ENCODE measurements around the gene FKBP11. TPM values are rescaled to one million over a fixed set of nuclear protein-coding genes. Genes with fewer than 3 reads are reported as not detected.
A peak's percentile ranks its signal among the peaks of the same experiment; 100 is the strongest.

The FKBP11 gene
- total RNA-seq, 1 experiment from 2014 or later = 83.2 TPM

- H3K4me1 Mint-ChIP-seq (ENCODE audit: low read depth, unreplicated experiment) = no peaks in the 10 kb centered on the region
- no peaks in the 10 kb centered on the region for H3K9me3 Mint-ChIP-seq (ENCODE audit: unreplicated experiment)
- no peak overlapping the region for H3K4me3 Mint-ChIP-seq (ENCODE audit: unreplicated experiment)
- peaks cover 63% of the 10 kb centered on the region for H3K36me3 Mint-ChIP-seq (ENCODE audit: insufficient read depth, unreplicated experiment)
- Histone ChIP-seq H3K9me3 (no peaks in the 10 kb centered on the region), H3K27me3 (replicated peaks; ENCODE audit: control insufficient read depth, insufficient read depth, low read length) (no peaks in the 10 kb centered on the region), H3K4me1 (no peaks in the 10 kb centered on the region), H3K36me3 (ENCODE audit: control insufficient read depth, insufficient read depth, low read length) (no peaks in the 10 kb centered on the region; the same call in 1 of the 2 replicates), H3K4me3 (ENCODE audit: low read depth, low read length) (no peak overlapping the region)
- no peaks in the 10 kb centered on the region for H3K27me3 Mint-ChIP-seq (ENCODE audit: insufficient read depth, unreplicated experiment)
- intact Hi-C loops (cut with micrococcal nuclease; ENCODE audit: unreplicated experiment) = loop anchor here (5.0 kb wide), 1 partner anchor 58 kb away; the partner anchor contains the start of gene DDN
- no peak overlapping the region for H3K27ac Mint-ChIP-seq (ENCODE audit: unreplicated experiment)
- ChIA-PET POLR2A (interaction anchor here (0.5 kb wide), 1 partner anchor 87 kb away, joined by 3 read pairs; the partner anchor contains the start of gene DDX23), CTCF (interaction anchor here (0.7 to 3.6 kb wide), 2 partner anchors 86 to 113 kb away, joined by 3 to 53 read pairs; partner anchors contain the start of gene DDX23)
- no TSS peak for BruUV-seq (replicated peaks)
- no peak for DNase-seq
- TF ChIP-seq, protein P1, sequence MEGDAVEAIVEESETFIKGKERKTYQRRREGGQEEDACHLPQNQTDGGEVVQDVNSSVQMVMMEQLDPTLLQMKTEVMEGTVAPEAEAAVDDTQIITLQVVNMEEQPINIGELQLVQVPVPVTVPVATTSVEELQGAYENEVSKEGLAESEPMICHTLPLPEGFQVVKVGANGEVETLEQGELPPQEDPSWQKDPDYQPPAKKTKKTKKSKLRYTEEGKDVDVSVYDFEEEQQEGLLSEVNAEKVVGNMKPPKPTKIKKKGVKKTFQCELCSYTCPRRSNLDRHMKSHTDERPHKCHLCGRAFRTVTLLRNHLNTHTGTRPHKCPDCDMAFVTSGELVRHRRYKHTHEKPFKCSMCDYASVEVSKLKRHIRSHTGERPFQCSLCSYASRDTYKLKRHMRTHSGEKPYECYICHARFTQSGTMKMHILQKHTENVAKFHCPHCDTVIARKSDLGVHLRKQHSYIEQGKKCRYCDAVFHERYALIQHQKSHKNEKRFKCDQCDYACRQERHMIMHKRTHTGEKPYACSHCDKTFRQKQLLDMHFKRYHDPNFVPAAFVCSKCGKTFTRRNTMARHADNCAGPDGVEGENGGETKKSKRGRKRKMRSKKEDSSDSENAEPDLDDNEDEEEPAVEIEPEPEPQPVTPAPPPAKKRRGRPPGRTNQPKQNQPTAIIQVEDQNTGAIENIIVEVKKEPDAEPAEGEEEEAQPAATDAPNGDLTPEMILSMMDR (IDR thresholded peaks at IDR 0.05; ENCODE audit: insufficient read depth in 1 of 2, low read depth in 1 of 2, low read length in 1 of 2, severe bottlenecking in 1 of 2, unreplicated experiment in 1 of 2) = no peak
These were observed 13.5 kb upstream of the FKBP11 start for GRCh38 chr12:48938805-48939204.

DNA sequence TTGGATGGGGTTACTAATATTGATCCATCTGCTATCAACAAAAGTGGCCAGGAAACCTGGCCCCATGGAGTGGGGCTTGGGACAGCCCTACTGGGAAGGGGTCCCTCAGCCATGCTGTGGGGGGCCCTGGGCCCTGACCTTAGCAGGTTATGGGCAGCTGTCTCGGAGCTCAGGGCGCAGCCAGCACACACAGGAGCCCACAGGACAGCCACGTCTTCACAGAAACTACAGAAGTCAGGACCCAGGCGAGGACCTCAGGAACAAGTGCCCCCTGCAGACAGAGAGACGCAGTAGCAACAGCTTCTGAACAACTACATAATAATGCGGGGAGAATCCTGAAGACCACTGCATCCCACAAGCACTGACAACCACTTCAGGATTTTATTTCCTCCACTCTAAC, 11.9 kb upstream of the FKBP11 start:
- H3K27me3 ChIP-seq (replicated peaks; ENCODE audit: control insufficient read depth, insufficient read depth, low read length) = no peaks in the 10 kb centered on the region
- DNase-seq = peak in 1 of 2 experiments; percentile 26
- Mint-ChIP-seq H3K27me3 (ENCODE audit: insufficient read depth, unreplicated experiment) (no peaks in the 10 kb centered on the region), H3K36me3 (ENCODE audit: insufficient read depth, unreplicated experiment) (peaks cover 72% of the 10 kb centered on the region), H3K4me1 (ENCODE audit: low read depth, unreplicated experiment) (no peaks in the 10 kb centered on the region), H3K9me3 (ENCODE audit: unreplicated experiment) (no peaks in the 10 kb centered on the region), H3K27ac (ENCODE audit: unreplicated experiment) (no peak overlapping the region), H3K4me3 (ENCODE audit: unreplicated experiment) (no peak overlapping the region)
- TF ChIP-seq, protein P1 (IDR thresholded peaks at IDR 0.05; ENCODE audit: insufficient read depth in 1 of 2, low read depth in 1 of 2, low read length in 1 of 2, severe bottlenecking in 1 of 2, unreplicated experiment in 1 of 2) = peak in 1 of 2 experiments; percentile 9
- ChIA-PET CTCF (interaction anchor here (0.7 to 3.6 kb wide), 6 partner anchors 12 to 84 kb away, joined by 3 to 53 read pairs (median 10); partner anchors contain the start of genes DDX23 and FKBP11), POLR2A (interaction anchor here (0.6 kb wide), 1 partner anchor 20 kb away, joined by 4 read pairs; the partner anchor contains the start of gene ARF3)
- peaks cover 2% of the 10 kb centered on the region; the same call in 1 of the 2 replicates for H3K36me3 ChIP-seq (ENCODE audit: control insufficient read depth, insufficient read depth, low read length)
- H3K4me3 ChIP-seq (ENCODE audit: low read depth, low read length) = no peak overlapping the region
- H3K4me1 ChIP-seq = no peaks in the 10 kb centered on the region
- intact Hi-C loops (cut with micrococcal nuclease; ENCODE audit: unreplicated experiment) = loop anchor here (5.0 kb wide), 1 partner anchor 60 kb away; the partner anchor contains the start of gene DDN
- BruUV-seq (replicated peaks) = no TSS peak
- H3K9me3 ChIP-seq = no peaks in the 10 kb centered on the region

DNA sequence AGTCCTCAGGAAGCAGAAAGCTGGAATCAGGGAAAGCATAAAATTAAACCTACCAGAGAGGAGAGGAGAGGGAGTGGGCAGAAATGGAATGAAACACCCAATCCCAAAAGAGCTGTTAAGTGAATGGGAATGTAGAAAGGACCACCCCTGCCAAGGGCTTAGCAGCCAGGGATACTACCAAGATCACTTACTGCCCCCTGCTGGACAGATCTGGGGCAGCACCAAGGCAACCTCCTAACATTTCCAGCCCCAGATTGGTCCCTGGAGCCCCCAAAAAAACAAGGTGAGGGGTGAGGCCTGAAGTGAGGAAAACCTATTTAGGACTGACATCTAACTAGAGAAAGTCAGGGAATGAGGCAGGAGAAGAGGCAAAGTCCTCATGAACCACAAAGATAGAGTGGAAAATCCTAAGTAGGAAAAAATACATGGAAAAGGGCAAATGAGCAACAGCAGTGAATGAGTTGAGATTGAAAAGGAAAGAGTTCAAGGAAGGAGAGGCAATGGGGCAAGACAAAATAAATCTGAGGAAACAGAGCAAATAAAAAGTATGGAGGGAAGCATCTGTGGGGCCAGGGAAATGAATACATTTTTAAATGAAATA, 11.2 kb upstream of the FKBP11 start:
- ChIA-PET CTCF (interaction anchor here (0.6 to 3.6 kb wide), 16 partner anchors 11 to 183 kb away, joined by 3 to 53 read pairs (median 4); partner anchors contain the start of genes DDX23, FKBP11 and WNT10B), POLR2A (interaction anchor here (0.6 kb wide), 2 partner anchors 21 to 83 kb away, joined by 3 to 4 read pairs; partner anchors contain the start of gene ARF3)
- H3K27ac Mint-ChIP-seq (ENCODE audit: unreplicated experiment) = no peak overlapping the region
- TF ChIP-seq, protein P1 (IDR thresholded peaks at IDR 0.05; ENCODE audit: insufficient read depth in 1 of 2, low read depth in 1 of 2, low read length in 1 of 2, severe bottlenecking in 1 of 2, unreplicated experiment in 1 of 2) = peak; percentile 94 to 98
- peak; percentile 75 to 88 for DNase-seq
- Histone ChIP-seq H3K4me1 (no peaks in the 10 kb centered on the region), H3K27me3 (replicated peaks; ENCODE audit: control insufficient read depth, insufficient read depth, low read length) (no peaks in the 10 kb centered on the region), H3K4me3 (ENCODE audit: low read depth, low read length) (no peak overlapping the region), H3K36me3 (ENCODE audit: control insufficient read depth, insufficient read depth, low read length) (peaks cover 2% of the 10 kb centered on the region; the same call in 1 of the 2 replicates), H3K9me3 (no peaks in the 10 kb centered on the region)
- intact Hi-C loops (cut with micrococcal nuclease; ENCODE audit: unreplicated experiment) = loop anchor here (1.0 to 5.0 kb wide), 3 partner anchors 46 to 83 kb away; partner anchors contain the start of gene DDN
- H3K9me3 Mint-ChIP-seq (ENCODE audit: unreplicated experiment) = no peaks in the 10 kb centered on the region
- H3K4me3 Mint-ChIP-seq (ENCODE audit: unreplicated experiment) = no peak overlapping the region
- no peaks in the 10 kb centered on the region for H3K27me3 Mint-ChIP-seq (ENCODE audit: insufficient read depth, unreplicated experiment)
- no peaks in the 10 kb centered on the region for H3K4me1 Mint-ChIP-seq (ENCODE audit: low read depth, unreplicated experiment)
- TSS peak; percentile 38 for BruUV-seq (replicated peaks)
- H3K36me3 Mint-ChIP-seq (ENCODE audit: insufficient read depth, unreplicated experiment) = peaks cover 73% of the 10 kb centered on the region
